BJ (cell line): ENCODE measurements around the gene PRTG. TPM values are rescaled to one million over a fixed set of nuclear protein-coding genes. Genes with fewer than 3 reads are reported as not detected.
"Not testable (repeated sequence)": the region's sequence is repeated elsewhere in the genome, so short reads cannot be mapped to it uniquely, and the experiment has no call there.

Source experiments
- CTCF ChIA-PET: fragments of 350-600 bp; formaldehyde crosslinking; extraction: SDS; loops from one replicate; lab custom pipeline; 2021; ENCODE audit warnings: antibody characterized with exemption, inconsistent platforms; lab: Yijun Ruan, JAX
- POLR2A ChIA-PET: fragments of 300-600 bp; sonication (Branson Sonifier 250); formaldehyde crosslinking; extraction: SDS; loops from one replicate; lab custom pipeline; 2021; ENCODE audit warnings: antibody characterized with exemption; lab: Charles Lee
- DNase-seq: peaks from one replicate; pipeline ENCODE4 v3.0.0-alpha.2; 2011; ENCODE audit warnings: low read depth
- H3K27me3 ChIP-seq: 2 replicates; pipeline ENCODE4 v1.6.0; 2011; ENCODE audit warnings: low read length; ENCODE audit not compliant: control insufficient read depth, insufficient read depth
- H3K36me3 ChIP-seq: 2 replicates; pipeline ENCODE4 v1.5.1; 2011; ENCODE audit warnings: low read length; ENCODE audit not compliant: control insufficient read depth, insufficient read depth
- H3K4me3 ChIP-seq: 2 replicates; pipeline ENCODE4 v1.5.1; 2011; ENCODE audit warnings: low read depth, mild to moderate bottlenecking, control low read depth, low read length
- polyA plus RNA-seq: library from polyadenylated mRNA; depleted of rRNA; stranded (reverse); fragments of >200 nt; gene quantifications from 2 replicates; pipeline ENCODE4 v1.2.3, GENCODE V29; 2011
- TF ChIP-seq, protein P1 (sequence below): IDR thresholded peaks from 2 replicates; pipeline ENCODE4 v1.5.1; 2011; ENCODE audit warnings: low read depth, mild to moderate bottlenecking, control low read depth, inconsistent platforms, low read length, moderate library complexity; ENCODE audit not compliant: insufficient read depth

PRTG gene
- polyA plus RNA-seq, 1 experiment: 0.94 TPM

DNA sequence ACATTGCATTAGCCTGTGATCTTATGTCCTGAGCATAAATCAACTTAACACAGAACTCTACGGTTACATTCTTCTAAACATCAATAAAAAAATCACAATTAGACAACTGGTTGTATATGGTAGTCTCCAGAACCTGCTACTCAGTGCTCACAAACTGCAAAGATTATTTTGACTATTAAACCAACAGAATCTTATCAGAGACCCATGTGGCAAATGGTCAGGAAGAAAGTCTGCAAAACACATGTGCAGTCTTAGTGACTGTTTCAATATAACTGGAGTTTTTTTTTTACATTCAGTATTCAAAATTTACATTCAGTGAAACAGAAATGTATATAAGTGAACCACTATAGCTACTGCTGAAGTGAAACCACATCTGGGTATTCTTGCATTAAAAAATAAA, 127.5 kb downstream of the PRTG start:
- no peak for DNase-seq
- H3K27me3 ChIP-seq: no peaks in the 10 kb centered on the region
- POLR2A ChIA-PET: no interaction called here
- H3K4me3 ChIP-seq: no peak overlapping the region
- TF ChIP-seq, protein P1, sequence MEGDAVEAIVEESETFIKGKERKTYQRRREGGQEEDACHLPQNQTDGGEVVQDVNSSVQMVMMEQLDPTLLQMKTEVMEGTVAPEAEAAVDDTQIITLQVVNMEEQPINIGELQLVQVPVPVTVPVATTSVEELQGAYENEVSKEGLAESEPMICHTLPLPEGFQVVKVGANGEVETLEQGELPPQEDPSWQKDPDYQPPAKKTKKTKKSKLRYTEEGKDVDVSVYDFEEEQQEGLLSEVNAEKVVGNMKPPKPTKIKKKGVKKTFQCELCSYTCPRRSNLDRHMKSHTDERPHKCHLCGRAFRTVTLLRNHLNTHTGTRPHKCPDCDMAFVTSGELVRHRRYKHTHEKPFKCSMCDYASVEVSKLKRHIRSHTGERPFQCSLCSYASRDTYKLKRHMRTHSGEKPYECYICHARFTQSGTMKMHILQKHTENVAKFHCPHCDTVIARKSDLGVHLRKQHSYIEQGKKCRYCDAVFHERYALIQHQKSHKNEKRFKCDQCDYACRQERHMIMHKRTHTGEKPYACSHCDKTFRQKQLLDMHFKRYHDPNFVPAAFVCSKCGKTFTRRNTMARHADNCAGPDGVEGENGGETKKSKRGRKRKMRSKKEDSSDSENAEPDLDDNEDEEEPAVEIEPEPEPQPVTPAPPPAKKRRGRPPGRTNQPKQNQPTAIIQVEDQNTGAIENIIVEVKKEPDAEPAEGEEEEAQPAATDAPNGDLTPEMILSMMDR: no peak
- H3K36me3 ChIP-seq: no peaks in the 10 kb centered on the region
- CTCF ChIA-PET: no interaction called here

DNA sequence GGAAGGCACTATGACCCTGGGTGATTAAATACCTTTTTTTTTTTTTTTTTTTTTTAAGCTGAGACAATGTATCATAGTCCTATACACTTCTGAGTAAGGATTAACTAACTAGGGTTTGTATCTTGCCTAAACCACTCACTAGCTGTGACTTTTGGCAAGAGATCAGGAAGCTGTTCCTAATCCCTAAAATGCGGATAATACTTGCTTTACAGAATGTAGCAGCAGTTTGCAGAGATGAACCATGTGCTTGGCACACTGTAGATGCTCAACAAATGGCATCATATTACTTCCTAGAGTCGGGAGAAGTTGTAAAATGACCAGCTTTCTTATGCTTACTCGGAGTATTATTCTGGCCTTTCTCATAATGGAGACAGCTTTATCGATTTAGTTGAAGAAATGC, 129.2 kb downstream of the PRTG start:
- TF ChIP-seq, protein P1: no peak
- ChIA-PET CTCF (no interaction called here), POLR2A (no interaction called here)
- H3K4me3 ChIP-seq: no peak overlapping the region
- no peak for DNase-seq
- no peaks in the 10 kb centered on the region for H3K36me3 ChIP-seq
- H3K27me3 ChIP-seq: no peaks in the 10 kb centered on the region

DNA sequence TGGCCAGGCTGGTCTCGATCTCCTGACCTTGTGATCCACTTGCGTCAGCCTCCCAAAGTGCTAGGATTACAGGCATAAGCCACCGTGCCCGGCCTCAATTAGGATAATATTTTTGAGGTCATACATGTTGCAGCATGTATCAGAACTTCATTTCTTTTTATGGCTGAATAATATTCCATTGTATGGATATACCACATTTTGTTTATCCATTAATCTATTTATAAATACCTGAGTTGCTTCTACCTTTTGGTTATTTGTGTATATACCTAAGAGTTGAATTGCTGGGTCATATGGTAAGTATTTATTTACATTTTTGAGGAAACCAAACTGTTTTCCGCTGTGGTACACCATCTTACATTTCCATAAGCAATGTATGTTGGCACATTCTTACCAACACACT, 136.7 kb downstream of the PRTG start:
- TF ChIP-seq, protein P1: no peak
- CTCF ChIA-PET: no interaction called here

DNA sequence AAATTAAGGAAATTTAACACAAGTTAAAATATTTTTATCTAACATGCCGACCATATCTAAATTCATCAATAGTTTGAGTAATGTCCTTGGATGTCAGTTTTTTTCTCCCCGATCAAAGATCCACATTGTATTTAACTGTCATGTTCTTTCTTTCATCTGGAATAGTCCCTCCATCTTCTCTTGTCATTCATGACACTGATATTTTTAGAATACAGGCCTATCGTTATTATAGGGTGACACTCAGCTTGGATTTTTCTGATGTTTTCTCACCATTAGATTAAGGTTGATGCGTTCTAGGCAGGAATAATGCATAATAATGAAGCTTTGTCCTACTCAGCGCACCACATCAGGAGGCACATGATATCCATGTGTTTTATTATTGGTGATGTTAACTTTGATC, 141.6 kb downstream of the PRTG start:
- TF ChIP-seq, protein P1: no peak
- CTCF ChIA-PET: interaction anchor here (0.9 kb wide), 1 partner anchor 9 kb away, joined by 3 read pairs; no protein-coding TSS in a partner anchor
- POLR2A ChIA-PET: no interaction called here
- no peak for DNase-seq
- H3K27me3 ChIP-seq: no peaks in the 10 kb centered on the region
- no peak overlapping the region for H3K4me3 ChIP-seq
- H3K36me3 ChIP-seq: no peaks in the 10 kb centered on the region

More for the DNA sequence above, 136.7 kb downstream of the PRTG start:
- Histone ChIP-seq H3K4me3 (no peak overlapping the region), H3K36me3 (no peaks in the 10 kb centered on the region), H3K27me3 (no peaks in the 10 kb centered on the region)
- POLR2A ChIA-PET: no interaction called here
- no peak for DNase-seq

DNA sequence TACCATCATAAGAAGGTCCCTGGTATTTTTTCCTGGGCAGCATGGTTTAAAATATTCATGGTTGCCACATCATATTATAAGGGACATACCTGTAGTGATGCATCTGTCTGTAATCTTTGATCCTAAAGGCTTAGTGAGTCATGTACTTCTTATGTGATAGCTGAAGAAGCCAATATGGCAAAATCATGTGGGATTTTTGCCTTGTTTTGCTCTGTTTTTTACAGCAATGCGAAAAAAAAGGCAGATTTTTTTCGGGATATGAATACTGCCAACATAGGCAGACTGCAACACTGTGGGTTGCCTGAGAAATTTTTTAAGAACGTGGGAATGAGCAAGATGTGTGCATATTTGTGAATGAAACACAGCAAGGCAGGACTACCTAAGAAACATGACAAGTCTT, 143.5 kb downstream of the PRTG start:
- DNase-seq: no peak
- TF ChIP-seq, protein P1: no peak
- no peaks in the 10 kb centered on the region for H3K27me3 ChIP-seq
- POLR2A ChIA-PET: interaction anchor here (0.6 kb wide), 1 partner anchor 115 kb away, joined by 3 read pairs; no protein-coding TSS in a partner anchor
- CTCF ChIA-PET: interaction anchor here (1.0 kb wide), 1 partner anchor 12 kb away, joined by 3 read pairs; no protein-coding TSS in a partner anchor
- no peak overlapping the region for H3K4me3 ChIP-seq
- no peaks in the 10 kb centered on the region for H3K36me3 ChIP-seq

DNA sequence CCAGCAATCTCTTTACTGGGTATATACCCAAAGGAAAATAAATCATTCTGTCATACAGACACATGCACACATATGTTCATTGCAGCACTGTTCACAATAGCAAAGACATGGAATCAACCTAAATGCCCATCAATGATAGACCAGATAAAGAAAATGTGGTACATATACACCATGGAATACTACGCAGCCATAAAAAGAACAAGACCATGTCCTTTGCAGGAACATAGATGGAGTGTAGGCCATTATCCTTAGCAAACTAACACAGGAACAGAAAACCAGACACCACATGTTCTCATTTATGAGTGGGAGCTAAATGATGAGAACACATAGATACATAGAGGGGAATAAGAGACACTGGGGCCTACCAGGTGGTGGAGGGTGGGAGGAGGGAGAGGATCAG, 149.9 kb downstream of the PRTG start:
- POLR2A ChIA-PET, H3K27me3 ChIP-seq, DNase-seq, H3K36me3 ChIP-seq, H3K4me3 ChIP-seq: not testable (repeated sequence)
- CTCF ChIA-PET: interaction anchor here (0.9 kb wide), 1 partner anchor 48 kb away, joined by 4 read pairs; no protein-coding TSS in a partner anchor
